ENCODE data around the gene DTX4. TPM values are rescaled to one million over a fixed set of nuclear protein-coding genes. Genes with fewer than 3 reads are reported as not detected.
A peak's percentile ranks its signal among the peaks of the same experiment; 100 is the strongest.

Gene DTX4
- total RNA-seq, 1 experiment from 2014 or later, result 56.7 TPM

DNA sequence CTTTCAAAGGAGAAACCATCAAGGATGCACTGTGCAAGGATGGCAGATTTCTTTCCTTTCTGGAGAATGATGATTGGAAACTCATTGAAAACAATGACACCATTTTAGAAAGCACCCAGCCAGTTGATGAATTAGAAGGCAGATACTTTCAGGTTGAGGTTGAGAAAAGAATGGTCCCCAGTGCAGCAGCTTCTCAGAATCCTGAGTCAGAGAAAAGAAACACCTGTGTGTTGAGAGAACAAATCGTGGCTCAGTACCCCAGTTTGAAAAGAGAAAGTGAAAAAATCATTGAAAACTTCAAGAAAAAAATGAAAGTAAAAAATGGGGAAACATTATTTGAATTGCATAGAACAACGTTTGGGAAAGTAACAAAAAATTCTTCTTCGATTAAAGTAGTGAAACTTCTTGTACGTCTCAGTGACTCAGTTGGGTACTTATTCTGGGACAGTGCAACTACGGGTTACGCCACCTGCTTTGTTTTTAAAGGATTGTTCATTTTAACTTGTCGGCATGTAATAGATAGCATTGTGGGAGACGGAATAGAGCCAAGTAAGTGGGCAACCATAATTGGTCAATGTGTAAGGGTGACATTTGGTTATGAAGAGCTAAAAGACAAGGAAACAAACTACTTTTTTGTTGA lies 19.5 kb upstream of the DTX4 start:
- H3K9me3 Mint-ChIP-seq (ENCODE audit: low read depth, unreplicated experiment), result no peaks in the 10 kb centered on the region
- peaks cover 6% of the 10 kb centered on the region for H3K4me1 Mint-ChIP-seq (ENCODE audit: low read depth, unreplicated experiment)
- no peak overlapping the region for H3K4me3 Mint-ChIP-seq (ENCODE audit: low read depth, unreplicated experiment)
- no peaks in the 10 kb centered on the region for H3K27me3 Mint-ChIP-seq (ENCODE audit: unreplicated experiment)
- intact Hi-C loops (cut with micrococcal nuclease; ENCODE audit: unreplicated experiment), result loop anchor here (10.0 kb wide), 1 partner anchor 198 kb away; no protein-coding TSS in a partner anchor
- CTCF ChIA-PET, result no interaction called here
- no peak overlapping the region for H3K27ac Mint-ChIP-seq (ENCODE audit: unreplicated experiment)
- TF ChIP-seq, protein P1, sequence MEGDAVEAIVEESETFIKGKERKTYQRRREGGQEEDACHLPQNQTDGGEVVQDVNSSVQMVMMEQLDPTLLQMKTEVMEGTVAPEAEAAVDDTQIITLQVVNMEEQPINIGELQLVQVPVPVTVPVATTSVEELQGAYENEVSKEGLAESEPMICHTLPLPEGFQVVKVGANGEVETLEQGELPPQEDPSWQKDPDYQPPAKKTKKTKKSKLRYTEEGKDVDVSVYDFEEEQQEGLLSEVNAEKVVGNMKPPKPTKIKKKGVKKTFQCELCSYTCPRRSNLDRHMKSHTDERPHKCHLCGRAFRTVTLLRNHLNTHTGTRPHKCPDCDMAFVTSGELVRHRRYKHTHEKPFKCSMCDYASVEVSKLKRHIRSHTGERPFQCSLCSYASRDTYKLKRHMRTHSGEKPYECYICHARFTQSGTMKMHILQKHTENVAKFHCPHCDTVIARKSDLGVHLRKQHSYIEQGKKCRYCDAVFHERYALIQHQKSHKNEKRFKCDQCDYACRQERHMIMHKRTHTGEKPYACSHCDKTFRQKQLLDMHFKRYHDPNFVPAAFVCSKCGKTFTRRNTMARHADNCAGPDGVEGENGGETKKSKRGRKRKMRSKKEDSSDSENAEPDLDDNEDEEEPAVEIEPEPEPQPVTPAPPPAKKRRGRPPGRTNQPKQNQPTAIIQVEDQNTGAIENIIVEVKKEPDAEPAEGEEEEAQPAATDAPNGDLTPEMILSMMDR (IDR thresholded peaks at IDR 0.05; ENCODE audit: unreplicated experiment), result no peak
- TSS peak; percentile 0 for BruUV-seq (replicated peaks)
- peaks cover 14% of the 10 kb centered on the region for H3K36me3 Mint-ChIP-seq (ENCODE audit: insufficient read depth, unreplicated experiment)
- no peak for DNase-seq

DNA sequence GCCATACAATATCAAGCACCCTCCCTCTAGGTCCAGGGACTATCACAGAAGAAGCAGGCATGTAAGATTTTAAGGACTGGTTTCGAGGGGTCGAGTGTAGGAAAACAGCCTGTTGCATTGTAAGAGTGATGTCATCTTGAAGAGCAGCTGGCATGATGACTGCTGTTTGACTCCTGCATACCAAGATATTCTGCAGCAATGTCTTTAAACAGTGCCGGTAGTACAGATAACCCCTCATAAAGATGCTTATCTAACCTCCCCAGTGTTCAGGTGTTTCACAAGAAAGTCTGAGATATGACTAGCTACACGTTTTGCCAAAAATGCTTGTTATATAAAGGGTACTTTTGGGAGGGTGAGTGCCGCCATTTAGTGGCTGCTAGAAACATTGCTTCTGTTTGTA lies 17.3 kb upstream of the DTX4 start:
- peaks cover 10% of the 10 kb centered on the region for H3K36me3 Mint-ChIP-seq (ENCODE audit: insufficient read depth, unreplicated experiment)
- no peak overlapping the region for H3K27ac Mint-ChIP-seq (ENCODE audit: unreplicated experiment)

DNA sequence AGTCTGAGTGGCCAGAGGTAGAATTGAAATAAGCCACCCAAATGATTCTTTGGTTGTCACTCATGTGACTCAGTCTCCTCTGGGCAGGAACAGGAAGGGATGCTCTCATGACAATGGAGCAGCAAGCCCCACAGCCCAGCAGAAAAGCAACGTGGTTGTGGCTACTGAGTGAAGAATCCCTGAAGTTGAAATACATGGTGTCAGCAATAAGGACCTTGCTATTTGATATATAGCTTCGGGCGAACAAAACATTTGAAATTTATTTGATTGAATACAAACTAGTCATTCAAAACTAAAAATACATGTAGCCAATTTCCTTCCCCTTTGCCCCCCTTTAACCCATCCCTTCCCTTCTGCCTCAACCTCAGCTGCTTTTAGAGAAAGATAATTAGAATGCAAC lies 14.5 kb upstream of the DTX4 start:
- CTCF ChIA-PET, result interaction anchor here (1.3 to 2.1 kb wide), 3 partner anchors 12 to 28 kb away, joined by 7 to 22 read pairs (median 10); no protein-coding TSS in a partner anchor
- H3K36me3 Mint-ChIP-seq (ENCODE audit: insufficient read depth, unreplicated experiment), result peaks cover 5% of the 10 kb centered on the region
- TF ChIP-seq, protein P1 (IDR thresholded peaks at IDR 0.05; ENCODE audit: unreplicated experiment), result no peak
- H3K9me3 Mint-ChIP-seq (ENCODE audit: low read depth, unreplicated experiment), result no peaks in the 10 kb centered on the region
- DNase-seq, result no peak
- H3K27me3 Mint-ChIP-seq (ENCODE audit: unreplicated experiment), result peaks cover 26% of the 10 kb centered on the region
- no peak overlapping the region for H3K27ac Mint-ChIP-seq (ENCODE audit: unreplicated experiment)
- intact Hi-C loops (cut with micrococcal nuclease; ENCODE audit: unreplicated experiment), result loop anchor here (10.0 kb wide), 1 partner anchor 203 kb away; no protein-coding TSS in a partner anchor
- no TSS peak for BruUV-seq (replicated peaks)
- H3K4me3 Mint-ChIP-seq (ENCODE audit: low read depth, unreplicated experiment), result no peak overlapping the region
- H3K4me1 Mint-ChIP-seq (ENCODE audit: low read depth, unreplicated experiment), result no peaks in the 10 kb centered on the region

More for the DNA sequence above, 17.3 kb upstream of the DTX4 start:
- Mint-ChIP-seq H3K27me3 (ENCODE audit: unreplicated experiment) (no peaks in the 10 kb centered on the region), H3K4me3 (ENCODE audit: low read depth, unreplicated experiment) (no peak overlapping the region), H3K4me1 (ENCODE audit: low read depth, unreplicated experiment) (no peaks in the 10 kb centered on the region), H3K9me3 (ENCODE audit: low read depth, unreplicated experiment) (no peaks in the 10 kb centered on the region)
- CTCF ChIA-PET, result interaction anchor here (1.0 kb wide), 1 partner anchor 12 kb away, joined by 3 read pairs; the partner anchor contains the start of gene FAM111A
- TF ChIP-seq, protein P1 (IDR thresholded peaks at IDR 0.05; ENCODE audit: unreplicated experiment), result no peak
- no TSS peak for BruUV-seq (replicated peaks)
- DNase-seq, result no peak
- intact Hi-C loops (cut with micrococcal nuclease; ENCODE audit: unreplicated experiment), result loop anchor here (10.0 kb wide), 1 partner anchor 200 kb away; no protein-coding TSS in a partner anchor

DNA sequence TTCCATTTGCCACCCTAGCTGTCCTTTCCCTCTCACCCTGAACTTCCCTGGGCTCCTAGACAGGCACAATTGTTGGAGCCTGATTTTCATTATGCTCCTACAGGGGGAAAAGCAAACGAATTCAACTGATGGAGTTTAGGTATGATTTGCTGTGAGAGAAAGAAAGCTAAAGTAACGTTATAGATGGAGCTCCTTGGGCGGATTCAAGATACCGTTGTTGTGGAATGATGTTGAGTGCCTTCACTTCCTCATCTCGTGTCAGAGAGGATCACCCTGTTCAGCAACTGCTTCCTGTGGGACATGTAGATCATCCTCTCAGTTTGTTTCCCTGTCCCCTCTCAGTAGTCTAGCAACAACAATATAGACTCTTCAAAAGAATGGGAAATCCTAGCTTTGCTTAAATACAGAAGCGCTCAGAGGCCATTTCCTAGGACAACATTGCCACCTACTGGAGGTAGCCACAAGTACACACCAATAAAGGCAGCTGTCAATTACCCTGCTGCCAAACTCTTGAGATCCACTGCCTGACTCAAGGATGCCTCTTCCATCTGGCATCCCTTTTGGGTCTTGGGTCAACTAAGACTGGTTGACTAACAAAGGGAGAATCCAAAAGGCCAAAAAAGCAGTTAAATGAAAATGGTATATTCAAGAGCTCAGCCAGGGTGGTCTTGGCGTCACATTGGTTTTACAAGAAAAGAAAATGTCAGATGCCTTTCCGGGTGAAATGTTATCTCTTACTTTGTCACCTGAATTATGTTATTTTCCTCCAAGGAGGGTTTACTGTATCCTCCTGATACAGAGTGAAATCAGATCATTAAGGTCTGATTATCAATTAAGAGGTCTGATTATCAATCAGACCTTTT lies 13.5 kb upstream of the DTX4 start:
- no peak overlapping the region for H3K4me3 Mint-ChIP-seq (ENCODE audit: low read depth, unreplicated experiment)
- H3K4me1 Mint-ChIP-seq (ENCODE audit: low read depth, unreplicated experiment), result no peaks in the 10 kb centered on the region
- TF ChIP-seq, protein P1 (IDR thresholded peaks at IDR 0.05; ENCODE audit: unreplicated experiment), result peak; percentile 49
- H3K27me3 Mint-ChIP-seq (ENCODE audit: unreplicated experiment), result peaks cover 28% of the 10 kb centered on the region
- peak; percentile 60 for DNase-seq
- no peaks in the 10 kb centered on the region for H3K36me3 Mint-ChIP-seq (ENCODE audit: insufficient read depth, unreplicated experiment)
- intact Hi-C loops (cut with micrococcal nuclease; ENCODE audit: unreplicated experiment), result loop anchor here (1.0 to 10.0 kb wide), 3 partner anchors 61 to 204 kb away; no protein-coding TSS in a partner anchor
- no peak overlapping the region for H3K27ac Mint-ChIP-seq (ENCODE audit: unreplicated experiment)
- BruUV-seq (replicated peaks), result no TSS peak
- H3K9me3 Mint-ChIP-seq (ENCODE audit: low read depth, unreplicated experiment), result no peaks in the 10 kb centered on the region
- CTCF ChIA-PET, result interaction anchor here (0.6 to 2.1 kb wide), 16 partner anchors 10 to 1403 kb away, joined by 3 to 22 read pairs (median 6); partner anchors contain the start of genes DTX4, FAM111A and FAM111B

All from Calu3 (cell line).